GM23338 (cell line): ENCODE measurements around the gene SYP.

Experiments used
- CREB1 ChIP-seq: fragments of 250-450 bp; sonication (Bioruptor Pico); IDR thresholded peaks from 2 replicates; pipeline ENCODE4 v1.5.0; 2020; ENCODE audit warnings: low read depth, mild to moderate bottlenecking, moderate library complexity
- EZH2 ChIP-seq: fragments of 200-600 bp; sonication (generic); IDR thresholded peaks from one replicate; pipeline ENCODE4 v1.8.0; 2017; ENCODE audit warnings: antibody characterized with exemption, mild to moderate bottlenecking, low read depth; ENCODE audit not compliant: unreplicated experiment
- EZH2phosphoT487 ChIP-seq: fragments of 200-600 bp; sonication (generic); IDR thresholded peaks from one replicate; pipeline ENCODE4 v1.8.1; 2018; ENCODE audit warnings: antibody characterized with exemption; ENCODE audit not compliant: unreplicated experiment
- JUNB ChIP-seq: IDR thresholded peaks from one replicate; pipeline ENCODE4 v1.6.1; 2016; ENCODE audit warnings: antibody characterized with exemption; ENCODE audit not compliant: unreplicated experiment
- NANOG ChIP-seq: IDR thresholded peaks from 2 replicates; pipeline ENCODE4 v1.6.1; 2016; ENCODE audit warnings: antibody characterized with exemption, borderline replicate concordance
- POLR2AphosphoS5 ChIP-seq: IDR thresholded peaks from 2 replicates; pipeline ENCODE4 v1.6.1; 2016; ENCODE audit warnings: antibody characterized with exemption, low read depth
- STAT1 ChIP-seq: IDR thresholded peaks from one replicate; pipeline ENCODE4 v1.6.1; 2016; ENCODE audit warnings: antibody characterized with exemption; ENCODE audit not compliant: unreplicated experiment
- ZNF114 ChIP-seq: fragments of 250-450 bp; sonication (Bioruptor Pico); IDR thresholded peaks from 2 replicates; pipeline ENCODE4 v1.5.0; 2020; ENCODE audit warnings: mild to moderate bottlenecking, moderate library complexity
- ZNF331 ChIP-seq: fragments of 250-450 bp; sonication (Bioruptor Pico); IDR thresholded peaks from 2 replicates; pipeline ENCODE4 v1.5.0; 2020; ENCODE audit warnings: low read depth, mild to moderate bottlenecking, moderate library complexity
- TF ChIP-seq, protein P1 (sequence below), 2 experiments: fragments of 200-600 bp in 1 of 2; sonication (generic) in 1 of 2; conservative IDR thresholded peaks; 2 replicates each; pipeline versions ENCODE4 v1.5.1 to v1.6.1; 2016 to 2017; ENCODE audit warnings: antibody characterized with exemption in 2 of 2, low read depth in 2 of 2, mild to moderate bottlenecking in 2 of 2, moderate library complexity in 1 of 2
- TF ChIP-seq, protein P2 (sequence below): IDR thresholded peaks from one replicate; pipeline ENCODE4 v1.6.1; 2018; ENCODE audit warnings: antibody characterized with exemption; ENCODE audit not compliant: unreplicated experiment
- TF ChIP-seq, protein P3 (sequence below): IDR thresholded peaks from 2 replicates; pipeline ENCODE4 v1.6.1; 2016; ENCODE audit warnings: antibody characterized with exemption
- TF ChIP-seq, protein P4 (sequence below): fragments of 250-450 bp; sonication (Bioruptor Pico); IDR thresholded peaks from 2 replicates; pipeline ENCODE4 v1.5.0; 2020; ENCODE audit warnings: mild to moderate bottlenecking, moderate library complexity

DNA sequence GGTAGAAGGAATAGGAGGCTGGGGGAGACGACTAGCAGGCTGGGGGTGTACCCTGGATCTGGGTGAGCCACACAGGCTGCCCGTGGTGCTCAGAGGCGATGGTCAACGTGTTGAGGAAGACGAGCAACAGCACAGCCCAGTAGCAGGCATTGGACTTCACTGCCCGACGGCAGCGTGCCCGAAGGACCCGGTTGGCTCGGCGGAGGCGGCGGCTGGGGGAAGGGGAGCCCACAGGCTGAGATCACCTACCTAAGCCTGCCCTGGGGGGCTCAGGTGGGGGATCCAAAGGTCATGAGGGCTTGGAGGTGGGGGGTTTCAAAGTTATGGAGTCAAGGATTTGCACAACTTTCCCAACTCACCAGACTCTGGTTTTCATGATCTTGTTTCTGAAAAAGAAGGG lies 25.9 kb upstream of the SYP start:
- TF ChIP-seq CREB1 (CRISPR knock-in tag) = no peak
- TF ChIP-seq, protein P1, sequence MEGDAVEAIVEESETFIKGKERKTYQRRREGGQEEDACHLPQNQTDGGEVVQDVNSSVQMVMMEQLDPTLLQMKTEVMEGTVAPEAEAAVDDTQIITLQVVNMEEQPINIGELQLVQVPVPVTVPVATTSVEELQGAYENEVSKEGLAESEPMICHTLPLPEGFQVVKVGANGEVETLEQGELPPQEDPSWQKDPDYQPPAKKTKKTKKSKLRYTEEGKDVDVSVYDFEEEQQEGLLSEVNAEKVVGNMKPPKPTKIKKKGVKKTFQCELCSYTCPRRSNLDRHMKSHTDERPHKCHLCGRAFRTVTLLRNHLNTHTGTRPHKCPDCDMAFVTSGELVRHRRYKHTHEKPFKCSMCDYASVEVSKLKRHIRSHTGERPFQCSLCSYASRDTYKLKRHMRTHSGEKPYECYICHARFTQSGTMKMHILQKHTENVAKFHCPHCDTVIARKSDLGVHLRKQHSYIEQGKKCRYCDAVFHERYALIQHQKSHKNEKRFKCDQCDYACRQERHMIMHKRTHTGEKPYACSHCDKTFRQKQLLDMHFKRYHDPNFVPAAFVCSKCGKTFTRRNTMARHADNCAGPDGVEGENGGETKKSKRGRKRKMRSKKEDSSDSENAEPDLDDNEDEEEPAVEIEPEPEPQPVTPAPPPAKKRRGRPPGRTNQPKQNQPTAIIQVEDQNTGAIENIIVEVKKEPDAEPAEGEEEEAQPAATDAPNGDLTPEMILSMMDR (conservative IDR thresholded peaks at IDR 0.05; ENCODE audit: low read depth in 2 of 2) = no peak
- TF ChIP-seq, protein P2, sequence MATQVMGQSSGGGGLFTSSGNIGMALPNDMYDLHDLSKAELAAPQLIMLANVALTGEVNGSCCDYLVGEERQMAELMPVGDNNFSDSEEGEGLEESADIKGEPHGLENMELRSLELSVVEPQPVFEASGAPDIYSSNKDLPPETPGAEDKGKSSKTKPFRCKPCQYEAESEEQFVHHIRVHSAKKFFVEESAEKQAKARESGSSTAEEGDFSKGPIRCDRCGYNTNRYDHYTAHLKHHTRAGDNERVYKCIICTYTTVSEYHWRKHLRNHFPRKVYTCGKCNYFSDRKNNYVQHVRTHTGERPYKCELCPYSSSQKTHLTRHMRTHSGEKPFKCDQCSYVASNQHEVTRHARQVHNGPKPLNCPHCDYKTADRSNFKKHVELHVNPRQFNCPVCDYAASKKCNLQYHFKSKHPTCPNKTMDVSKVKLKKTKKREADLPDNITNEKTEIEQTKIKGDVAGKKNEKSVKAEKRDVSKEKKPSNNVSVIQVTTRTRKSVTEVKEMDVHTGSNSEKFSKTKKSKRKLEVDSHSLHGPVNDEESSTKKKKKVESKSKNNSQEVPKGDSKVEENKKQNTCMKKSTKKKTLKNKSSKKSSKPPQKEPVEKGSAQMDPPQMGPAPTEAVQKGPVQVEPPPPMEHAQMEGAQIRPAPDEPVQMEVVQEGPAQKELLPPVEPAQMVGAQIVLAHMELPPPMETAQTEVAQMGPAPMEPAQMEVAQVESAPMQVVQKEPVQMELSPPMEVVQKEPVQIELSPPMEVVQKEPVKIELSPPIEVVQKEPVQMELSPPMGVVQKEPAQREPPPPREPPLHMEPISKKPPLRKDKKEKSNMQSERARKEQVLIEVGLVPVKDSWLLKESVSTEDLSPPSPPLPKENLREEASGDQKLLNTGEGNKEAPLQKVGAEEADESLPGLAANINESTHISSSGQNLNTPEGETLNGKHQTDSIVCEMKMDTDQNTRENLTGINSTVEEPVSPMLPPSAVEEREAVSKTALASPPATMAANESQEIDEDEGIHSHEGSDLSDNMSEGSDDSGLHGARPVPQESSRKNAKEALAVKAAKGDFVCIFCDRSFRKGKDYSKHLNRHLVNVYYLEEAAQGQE = no peak
- TF ChIP-seq EZH2 = no peak
- TF ChIP-seq ZNF331 (CRISPR knock-in tag) = no peak
- TF ChIP-seq POLR2AphosphoS5 = no peak
- no peak for TF ChIP-seq ZNF114 (CRISPR knock-in tag)
- TF ChIP-seq EZH2phosphoT487 = no peak
- TF ChIP-seq NANOG = no peak
- TF ChIP-seq JUNB = no peak
- no peak for TF ChIP-seq STAT1
- TF ChIP-seq, protein P3, sequence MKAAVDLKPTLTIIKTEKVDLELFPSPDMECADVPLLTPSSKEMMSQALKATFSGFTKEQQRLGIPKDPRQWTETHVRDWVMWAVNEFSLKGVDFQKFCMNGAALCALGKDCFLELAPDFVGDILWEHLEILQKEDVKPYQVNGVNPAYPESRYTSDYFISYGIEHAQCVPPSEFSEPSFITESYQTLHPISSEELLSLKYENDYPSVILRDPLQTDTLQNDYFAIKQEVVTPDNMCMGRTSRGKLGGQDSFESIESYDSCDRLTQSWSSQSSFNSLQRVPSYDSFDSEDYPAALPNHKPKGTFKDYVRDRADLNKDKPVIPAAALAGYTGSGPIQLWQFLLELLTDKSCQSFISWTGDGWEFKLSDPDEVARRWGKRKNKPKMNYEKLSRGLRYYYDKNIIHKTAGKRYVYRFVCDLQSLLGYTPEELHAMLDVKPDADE = no peak
- TF ChIP-seq, protein P4, sequence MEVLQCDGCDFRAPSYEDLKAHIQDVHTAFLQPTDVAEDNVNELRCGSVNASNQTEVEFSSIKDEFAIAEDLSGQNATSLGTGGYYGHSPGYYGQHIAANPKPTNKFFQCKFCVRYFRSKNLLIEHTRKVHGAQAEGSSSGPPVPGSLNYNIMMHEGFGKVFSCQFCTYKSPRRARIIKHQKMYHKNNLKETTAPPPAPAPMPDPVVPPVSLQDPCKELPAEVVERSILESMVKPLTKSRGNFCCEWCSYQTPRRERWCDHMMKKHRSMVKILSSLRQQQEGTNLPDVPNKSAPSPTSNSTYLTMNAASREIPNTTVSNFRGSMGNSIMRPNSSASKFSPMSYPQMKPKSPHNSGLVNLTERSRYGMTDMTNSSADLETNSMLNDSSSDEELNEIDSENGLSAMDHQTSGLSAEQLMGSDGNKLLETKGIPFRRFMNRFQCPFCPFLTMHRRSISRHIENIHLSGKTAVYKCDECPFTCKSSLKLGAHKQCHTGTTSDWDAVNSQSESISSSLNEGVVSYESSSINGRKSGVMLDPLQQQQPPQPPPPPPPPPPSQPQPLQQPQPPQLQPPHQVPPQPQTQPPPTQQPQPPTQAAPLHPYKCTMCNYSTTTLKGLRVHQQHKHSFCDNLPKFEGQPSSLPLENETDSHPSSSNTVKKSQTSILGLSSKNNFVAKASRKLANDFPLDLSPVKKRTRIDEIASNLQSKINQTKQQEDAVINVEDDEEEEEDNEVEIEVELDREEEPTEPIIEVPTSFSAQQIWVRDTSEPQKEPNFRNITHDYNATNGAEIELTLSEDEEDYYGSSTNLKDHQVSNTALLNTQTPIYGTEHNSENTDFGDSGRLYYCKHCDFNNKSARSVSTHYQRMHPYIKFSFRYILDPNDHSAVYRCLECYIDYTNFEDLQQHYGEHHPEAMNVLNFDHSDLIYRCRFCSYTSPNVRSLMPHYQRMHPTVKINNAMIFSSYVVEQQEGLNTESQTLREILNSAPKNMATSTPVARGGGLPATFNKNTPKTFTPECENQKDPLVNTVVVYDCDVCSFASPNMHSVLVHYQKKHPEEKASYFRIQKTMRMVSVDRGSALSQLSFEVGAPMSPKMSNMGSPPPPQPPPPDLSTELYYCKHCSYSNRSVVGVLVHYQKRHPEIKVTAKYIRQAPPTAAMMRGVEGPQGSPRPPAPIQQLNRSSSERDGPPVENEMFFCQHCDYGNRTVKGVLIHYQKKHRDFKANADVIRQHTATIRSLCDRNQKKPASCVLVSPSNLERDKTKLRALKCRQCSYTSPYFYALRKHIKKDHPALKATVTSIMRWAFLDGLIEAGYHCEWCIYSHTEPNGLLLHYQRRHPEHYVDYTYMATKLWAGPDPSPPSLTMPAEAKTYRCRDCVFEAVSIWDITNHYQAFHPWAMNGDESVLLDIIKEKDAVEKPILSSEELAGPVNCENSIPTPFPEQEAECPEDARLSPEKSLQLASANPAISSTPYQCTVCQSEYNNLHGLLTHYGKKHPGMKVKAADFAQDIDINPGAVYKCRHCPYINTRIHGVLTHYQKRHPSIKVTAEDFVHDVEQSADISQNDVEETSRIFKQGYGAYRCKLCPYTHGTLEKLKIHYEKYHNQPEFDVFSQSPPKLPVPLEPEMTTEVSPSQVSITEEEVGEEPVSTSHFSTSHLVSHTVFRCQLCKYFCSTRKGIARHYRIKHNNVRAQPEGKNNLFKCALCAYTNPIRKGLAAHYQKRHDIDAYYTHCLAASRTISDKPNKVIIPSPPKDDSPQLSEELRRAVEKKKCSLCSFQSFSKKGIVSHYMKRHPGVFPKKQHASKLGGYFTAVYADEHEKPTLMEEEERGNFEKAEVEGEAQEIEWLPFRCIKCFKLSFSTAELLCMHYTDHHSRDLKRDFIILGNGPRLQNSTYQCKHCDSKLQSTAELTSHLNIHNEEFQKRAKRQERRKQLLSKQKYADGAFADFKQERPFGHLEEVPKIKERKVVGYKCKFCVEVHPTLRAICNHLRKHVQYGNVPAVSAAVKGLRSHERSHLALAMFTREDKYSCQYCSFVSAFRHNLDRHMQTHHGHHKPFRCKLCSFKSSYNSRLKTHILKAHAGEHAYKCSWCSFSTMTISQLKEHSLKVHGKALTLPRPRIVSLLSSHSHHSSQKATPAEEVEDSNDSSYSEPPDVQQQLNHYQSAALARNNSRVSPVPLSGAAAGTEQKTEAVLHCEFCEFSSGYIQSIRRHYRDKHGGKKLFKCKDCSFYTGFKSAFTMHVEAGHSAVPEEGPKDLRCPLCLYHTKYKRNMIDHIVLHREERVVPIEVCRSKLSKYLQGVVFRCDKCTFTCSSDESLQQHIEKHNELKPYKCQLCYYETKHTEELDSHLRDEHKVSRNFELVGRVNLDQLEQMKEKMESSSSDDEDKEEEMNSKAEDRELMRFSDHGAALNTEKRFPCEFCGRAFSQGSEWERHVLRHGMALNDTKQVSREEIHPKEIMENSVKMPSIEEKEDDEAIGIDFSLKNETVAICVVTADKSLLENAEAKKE = no peak
